NCI-H1092 treated with DMSO at 0.1 percent for 48 hours (cell line): ENCODE data around the gene FAM81B.

Experiments used
- DNase-seq: peaks from one replicate; lab custom pipeline; 2025; lab: John Stamatoyannopoulos, UW

FAM81B gene

GRCh38 chr5:95403996-95404395, 12.8 kb downstream of the FAM81B start:
- no peak for DNase-seq

- DNase-seq = no peak
Observed at GRCh38 chr5:95406426-95407090, 15.4 kb downstream of the FAM81B start.

- no peak for DNase-seq
Observed at GRCh38 chr5:95410279-95410678, 19.1 kb downstream of the FAM81B start.

- DNase-seq = no peak
Observed at GRCh38 chr5:95411474-95411873, 20.3 kb downstream of the FAM81B start.

- no peak for DNase-seq
Observed at GRCh38 chr5:95414451-95414850, 23.3 kb downstream of the FAM81B start.

- DNase-seq = no peak
Observed at GRCh38 chr5:95417971-95418370, 26.8 kb downstream of the FAM81B start.

GRCh38 chr5:95422838-95423237, 31.7 kb downstream of the FAM81B start:
- no peak for DNase-seq

- no peak for DNase-seq
Observed at GRCh38 chr5:95424016-95424415, 32.9 kb downstream of the FAM81B start.

- DNase-seq = no peak
Observed at GRCh38 chr5:95424526-95424925, 33.4 kb downstream of the FAM81B start.

GRCh38 chr5:95426227-95426626, 35.1 kb downstream of the FAM81B start:
- DNase-seq = no peak

GRCh38 chr5:95432779-95433178, 41.6 kb downstream of the FAM81B start:
- DNase-seq = no peak

GRCh38 chr5:95439801-95440493, 48.8 kb downstream of the FAM81B start:
- DNase-seq = no peak

- no peak for DNase-seq
Observed at GRCh38 chr5:95440825-95441224, 49.7 kb downstream of the FAM81B start.

- DNase-seq = no peak
Observed at GRCh38 chr5:95441636-95442035, 50.5 kb downstream of the FAM81B start.

- DNase-seq = no peak
Observed at GRCh38 chr5:95445442-95445841, 54.3 kb downstream of the FAM81B start.

- no peak for DNase-seq
Observed at GRCh38 chr5:95445995-95446394, 54.8 kb downstream of the FAM81B start.

GRCh38 chr5:95446560-95447221, 55.5 kb downstream of the FAM81B start:
- DNase-seq = no peak

- DNase-seq = no peak
Observed at GRCh38 chr5:95447961-95448360, 56.8 kb downstream of the FAM81B start.

- no peak for DNase-seq
Observed at GRCh38 chr5:95448789-95449188, 57.6 kb downstream of the FAM81B start.

GRCh38 chr5:95449460-95449859, 58.3 kb downstream of the FAM81B start:
- DNase-seq = no peak

GRCh38 chr5:95454536-95454935, 63.4 kb downstream of the FAM81B start:
- no peak for DNase-seq

GRCh38 chr5:95460665-95461064, 69.5 kb downstream of the FAM81B start:
- no peak for DNase-seq

GRCh38 chr5:95471487-95471886, 80.3 kb downstream of the FAM81B start:
- no peak for DNase-seq
